HG02885 (cell line): ENCODE results near the gene CLN3.
A peak's percentile ranks its signal among the peaks of the same experiment; 100 is the strongest.
"Not testable (repeated sequence)": the region's sequence is repeated elsewhere in the genome, so short reads cannot be mapped to it uniquely, and the experiment has no call there.

Experiments
- ATAC-seq: cut with Tn5 transposase; IDR thresholded peaks from one replicate; pipeline ENCODE4 v1.9.1; 2021; ENCODE audit warnings: mild to moderate bottlenecking; ENCODE audit not compliant: unreplicated experiment, poor library complexity

CLN3 gene

DNA sequence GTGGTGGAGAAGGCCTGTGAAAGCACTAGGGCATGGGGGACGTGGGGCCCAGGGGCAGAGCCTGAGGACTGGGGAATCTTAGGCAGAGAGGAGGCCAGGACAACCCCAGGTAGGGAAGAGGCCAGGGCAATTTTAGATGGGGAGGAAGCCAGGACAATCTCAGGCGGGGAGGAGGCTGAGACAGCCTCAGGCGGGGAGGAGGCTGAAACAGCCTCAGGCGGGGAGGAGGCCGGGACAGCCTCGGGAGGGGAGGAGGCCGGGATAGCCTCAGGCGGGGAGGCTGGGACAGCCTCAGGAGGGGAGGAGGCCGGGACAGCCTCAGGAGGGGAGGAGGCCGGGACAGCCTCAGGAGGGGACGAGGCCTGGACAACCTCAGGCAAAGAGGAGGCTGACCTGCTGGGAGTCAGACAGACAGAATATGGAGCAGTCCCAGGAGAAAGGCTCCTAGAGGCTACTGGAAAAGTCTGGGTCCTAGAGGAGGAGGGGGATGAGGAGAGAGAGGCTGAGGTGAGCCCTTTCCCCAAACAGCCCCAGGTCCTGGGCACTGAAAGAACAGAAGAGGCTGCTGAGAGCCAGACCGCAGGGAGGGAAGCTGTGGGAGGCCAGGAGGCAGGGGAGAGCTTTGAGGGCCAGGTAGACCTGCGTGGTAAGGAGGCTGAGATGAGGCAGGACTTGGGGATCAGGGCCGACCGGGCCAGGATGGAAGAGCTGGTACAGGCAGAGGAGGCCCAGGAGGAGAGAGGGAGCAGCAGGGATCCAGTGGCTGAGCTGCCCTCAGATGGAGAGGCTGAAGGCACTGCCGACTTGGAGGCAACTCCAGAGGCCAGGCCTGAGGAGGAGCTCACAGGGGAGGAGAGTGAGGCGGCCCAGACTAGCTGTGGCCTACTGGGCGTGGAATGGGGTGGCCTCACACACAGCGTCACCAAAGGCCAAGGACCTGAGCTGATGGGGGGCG is 4.2 kb upstream of the CLN3 start:
- no peak for ATAC-seq

DNA sequence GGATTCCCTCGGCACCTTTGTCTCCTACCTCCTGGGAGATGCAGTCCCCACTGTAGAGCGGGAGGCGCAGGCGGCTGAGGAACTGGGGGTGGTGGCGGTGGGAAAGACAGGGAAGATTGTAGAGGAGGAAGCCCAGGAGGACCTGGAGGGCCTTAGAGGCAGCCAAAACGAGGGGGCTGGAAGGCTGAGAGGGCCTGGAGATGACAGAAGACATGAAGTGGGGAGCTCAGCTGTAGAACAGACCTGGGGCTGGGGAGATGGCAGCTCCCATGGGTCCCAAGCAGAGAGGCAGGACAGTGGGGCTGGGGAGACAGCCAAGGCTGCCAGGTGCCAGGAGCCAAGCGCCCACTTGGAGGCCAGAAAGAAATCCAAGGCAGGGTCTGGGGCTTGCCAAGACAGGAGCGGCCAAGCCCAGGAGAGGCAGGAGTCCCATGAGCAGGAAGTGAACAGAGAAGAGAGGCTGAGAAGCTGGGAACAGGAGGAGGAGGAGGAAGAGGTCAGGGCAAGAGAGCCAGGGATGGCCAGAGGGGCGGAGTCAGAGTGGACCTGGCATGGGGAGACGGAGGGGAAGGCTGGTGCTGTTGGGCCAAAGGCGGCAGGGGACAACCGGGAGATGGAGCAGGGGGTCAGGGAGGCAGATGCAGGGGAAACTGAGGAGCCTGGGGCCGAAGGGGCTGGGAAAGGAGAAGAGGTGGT is 3.4 kb upstream of the CLN3 start:
- ATAC-seq: no peak

DNA sequence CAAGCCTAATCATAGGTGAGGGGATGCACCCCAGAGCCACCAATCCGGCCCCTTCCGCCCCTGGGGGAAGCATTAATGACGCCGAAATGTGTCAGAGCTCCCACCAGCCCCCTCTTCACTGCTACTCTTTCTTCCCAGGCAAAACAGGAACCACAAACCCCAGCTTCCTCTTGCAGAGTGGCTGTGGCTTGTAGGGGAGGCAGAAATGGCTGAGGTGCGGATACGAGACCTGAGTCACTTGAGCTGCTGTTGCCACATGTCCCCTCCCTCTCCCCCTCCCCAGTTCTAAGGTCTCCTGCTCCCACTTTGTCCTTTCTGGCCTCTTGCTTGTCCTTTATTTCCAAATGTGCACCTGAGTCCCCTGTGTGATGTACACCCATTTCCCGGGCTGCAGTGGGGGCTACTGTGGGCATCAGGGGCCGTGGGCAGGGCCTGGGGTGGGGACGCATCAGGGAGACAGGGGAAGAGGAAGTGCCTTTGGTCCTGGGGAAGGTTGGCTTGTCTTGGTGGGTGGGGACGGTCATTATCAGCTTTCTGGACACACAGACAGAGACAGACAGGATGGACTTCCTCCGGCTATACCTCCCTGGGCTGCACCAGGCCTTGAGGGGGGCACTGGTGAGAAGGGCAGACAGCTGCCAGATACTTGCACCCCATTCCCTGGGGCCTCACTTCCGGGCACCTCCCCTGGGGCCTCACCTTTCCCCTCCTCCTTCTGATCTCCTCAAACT is 2.4 kb upstream of the CLN3 start, which contains the start of gene APOBR:
APOBR (plus strand) TSS at position 523 of the 731 bp plus-strand sequence; CDS start at position 562, 39 bp downstream.
- peak; percentile 37 for ATAC-seq

DNA sequence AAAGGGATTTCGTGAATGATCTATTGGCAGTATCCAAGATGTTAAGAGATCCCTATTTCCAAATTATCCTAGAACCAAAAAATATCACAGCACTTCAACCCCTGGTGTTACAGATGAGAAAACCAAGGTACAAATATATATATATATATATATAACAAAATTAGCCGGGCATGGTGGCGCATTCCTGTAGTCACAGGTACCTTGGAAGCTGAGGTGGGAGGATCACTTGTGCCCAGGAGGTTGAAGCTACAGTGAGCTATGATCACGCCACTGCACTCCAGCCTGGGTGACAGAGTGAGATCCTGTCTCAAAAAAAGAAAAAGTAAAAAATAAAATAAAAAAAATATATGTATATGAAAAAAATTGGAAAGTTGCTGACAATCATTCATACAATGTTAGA is 637 bp upstream of the CLN3 start:
- no peak for ATAC-seq

DNA sequence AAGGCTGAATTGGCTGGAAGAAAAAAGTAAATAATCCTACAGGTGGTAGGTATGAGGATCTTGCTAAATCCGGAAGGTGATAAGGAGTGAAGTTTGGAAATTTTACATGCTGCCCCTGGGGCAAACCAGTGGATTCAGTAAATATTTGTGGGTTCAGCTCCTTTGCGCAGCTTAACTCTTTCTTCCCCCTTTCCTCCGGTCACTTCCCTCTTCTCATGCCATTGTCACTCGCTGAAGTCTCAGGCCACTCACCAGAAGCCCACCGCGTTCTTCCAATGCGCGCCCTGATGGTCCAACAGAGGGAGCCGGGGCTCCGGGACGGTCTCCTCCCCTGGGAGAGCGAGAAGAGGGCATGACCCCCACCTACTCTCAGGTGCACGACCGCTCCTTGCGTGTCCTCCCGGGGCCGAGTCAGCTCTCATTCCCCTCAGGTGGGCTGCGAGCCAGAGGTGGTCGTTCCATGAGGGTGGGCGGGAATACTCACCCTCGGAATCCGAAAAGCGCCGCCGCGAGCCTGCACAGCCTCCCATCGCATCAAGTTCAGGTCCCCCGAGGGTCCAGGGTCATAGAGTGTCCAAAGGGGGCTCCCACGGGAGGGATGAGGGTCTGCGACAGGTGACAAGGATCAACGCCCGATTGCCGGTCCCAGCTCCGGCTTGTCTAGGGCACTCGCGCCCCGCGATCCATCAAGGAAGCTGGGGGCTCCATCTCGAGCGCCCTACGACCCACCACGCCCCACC is 474 bp downstream of the CLN3 start:
- ATAC-seq: no peak

DNA sequence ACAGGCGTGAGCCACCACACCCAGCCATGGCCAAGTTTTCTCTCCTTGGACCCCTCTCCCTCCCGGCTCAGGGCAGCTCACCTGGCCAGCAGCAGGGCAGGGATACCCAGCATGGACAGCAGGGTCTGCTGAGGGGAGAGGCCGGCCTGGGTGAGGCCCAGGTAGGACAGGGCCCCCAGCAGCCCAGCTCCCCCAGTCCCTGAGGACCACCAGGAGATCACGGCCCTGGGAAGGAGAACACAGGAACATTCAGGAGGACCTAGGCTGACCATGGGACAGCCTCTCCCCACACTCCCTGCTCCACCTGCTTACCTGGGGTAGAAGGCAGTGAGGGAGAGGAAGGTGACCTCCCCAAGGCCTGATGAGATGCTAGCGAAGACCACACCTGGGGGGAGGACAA is 5.6 kb downstream of the CLN3 start:
- no peak for ATAC-seq

DNA sequence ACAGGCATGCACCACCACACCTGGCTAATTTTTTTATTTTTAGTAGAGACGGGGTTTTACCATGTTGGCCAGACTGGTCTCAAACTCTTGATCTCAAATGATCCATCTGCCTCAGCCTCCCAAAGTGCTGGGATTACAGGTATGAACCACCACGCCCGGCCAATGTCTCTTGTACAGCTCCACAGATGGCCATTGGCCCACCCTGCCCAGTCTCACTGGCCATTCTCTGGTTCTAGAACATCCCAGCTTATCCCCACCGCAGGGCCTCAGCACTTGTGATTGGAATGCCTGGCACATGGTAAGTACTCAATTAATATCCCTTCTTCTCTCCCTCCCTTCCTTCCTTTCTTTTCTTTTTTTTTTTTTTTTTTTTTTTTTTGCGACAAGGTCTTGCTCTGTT is 8.5 kb downstream of the CLN3 start:
- ATAC-seq: not testable (repeated sequence)

DNA sequence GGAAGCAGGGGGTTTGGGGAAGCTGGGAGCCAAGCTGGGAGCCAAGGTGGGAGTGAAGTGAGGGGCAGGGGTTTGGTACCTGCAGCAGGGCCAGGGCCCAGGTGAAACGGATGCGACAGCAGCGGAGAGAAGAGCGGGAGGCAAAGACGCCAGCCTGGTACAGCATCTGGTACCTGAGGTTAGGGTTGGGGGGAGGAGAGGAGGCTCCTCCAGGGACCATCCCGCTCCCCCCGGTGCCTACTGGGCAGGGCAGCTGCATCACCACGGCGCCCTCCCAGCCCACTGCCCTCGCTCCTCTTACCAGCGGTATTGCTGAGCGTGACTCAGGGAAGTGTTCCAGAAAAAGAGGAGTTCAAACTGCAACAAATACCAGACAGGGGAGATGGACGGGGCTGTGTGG is 9.8 kb downstream of the CLN3 start:
- ATAC-seq: no peak

DNA sequence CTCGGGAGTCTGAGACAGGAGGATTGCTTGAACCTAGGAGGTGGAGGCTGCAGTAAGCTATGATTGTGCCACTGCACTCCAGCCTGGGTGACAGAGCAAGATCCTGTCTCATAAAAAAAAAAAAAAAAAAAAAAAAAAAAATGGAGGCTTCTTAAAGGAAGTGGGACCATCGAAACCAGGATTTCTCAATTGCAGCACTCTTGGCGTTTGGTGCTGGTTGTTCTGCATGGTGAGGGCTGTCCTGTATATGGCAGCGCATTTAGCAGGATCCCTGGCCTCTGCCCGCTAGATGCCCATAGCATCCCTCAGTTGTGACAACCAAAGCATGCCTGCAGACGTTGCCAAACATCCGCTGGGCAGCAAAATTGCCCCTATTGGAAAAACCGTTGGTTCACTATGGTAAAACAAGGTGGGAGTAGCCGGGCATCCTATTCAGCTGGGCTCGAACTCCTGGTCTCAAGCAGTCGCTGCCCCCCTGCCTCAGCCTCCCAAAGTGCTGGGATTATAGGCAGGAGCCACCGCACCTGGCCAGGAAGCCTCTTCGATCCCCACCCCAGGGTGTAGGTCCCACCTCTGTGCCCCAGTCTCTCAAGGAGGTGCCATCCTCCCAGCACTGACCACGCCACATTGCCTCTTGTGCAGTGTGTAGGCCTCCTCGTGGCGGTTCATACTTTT is 13.2 kb downstream of the CLN3 start:
- ATAC-seq: no peak

DNA sequence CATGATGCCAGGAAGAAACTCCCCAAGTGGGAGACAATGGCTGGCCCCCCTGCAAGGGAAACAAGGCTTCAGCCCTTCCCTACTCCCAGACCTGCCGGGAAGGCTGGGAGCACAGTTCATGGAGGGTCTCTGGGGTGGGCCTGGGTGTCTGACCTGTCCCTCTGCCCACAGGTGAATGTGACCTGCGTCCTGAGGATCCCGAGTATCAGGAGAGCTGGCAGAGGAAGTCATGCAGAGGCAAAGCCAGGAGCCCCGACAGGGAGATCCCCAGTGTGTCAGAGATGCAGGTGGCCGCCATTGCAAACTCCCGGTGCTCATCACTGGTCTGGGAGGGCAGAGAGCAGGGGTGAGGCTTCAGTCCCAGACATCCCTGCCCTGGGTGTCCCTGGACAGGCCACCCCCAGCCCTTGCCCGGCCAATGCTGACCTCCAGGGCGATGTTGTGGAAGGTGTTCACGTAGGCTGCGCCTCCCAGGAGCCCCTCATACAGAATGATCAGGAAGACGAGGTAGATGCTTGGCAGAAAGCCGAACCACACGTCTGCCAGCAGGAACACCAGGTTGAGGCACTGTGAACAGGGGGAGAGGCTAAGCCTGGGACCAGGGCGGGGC is 14.5 kb downstream of the CLN3 start:
- ATAC-seq: no peak

DNA sequence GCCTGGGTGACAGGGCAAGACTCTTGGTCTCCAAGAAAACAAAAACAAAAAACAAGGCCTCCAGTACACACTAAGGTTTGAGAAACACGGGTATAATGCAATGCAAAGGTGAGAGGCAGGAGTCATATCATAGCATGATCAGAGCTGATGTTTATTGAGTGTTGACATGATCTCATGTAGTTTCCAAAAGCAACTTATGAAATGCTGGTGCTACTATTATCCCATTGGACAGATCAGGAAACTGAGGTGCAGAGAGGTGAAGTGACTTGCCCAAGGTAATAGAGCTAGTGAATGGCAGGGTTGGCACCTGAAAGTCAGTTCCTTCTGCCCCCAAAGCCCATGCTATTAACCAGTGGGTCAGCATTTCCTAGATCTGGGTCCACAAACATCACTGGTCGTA is 16.7 kb downstream of the CLN3 start:
- ATAC-seq: no peak

DNA sequence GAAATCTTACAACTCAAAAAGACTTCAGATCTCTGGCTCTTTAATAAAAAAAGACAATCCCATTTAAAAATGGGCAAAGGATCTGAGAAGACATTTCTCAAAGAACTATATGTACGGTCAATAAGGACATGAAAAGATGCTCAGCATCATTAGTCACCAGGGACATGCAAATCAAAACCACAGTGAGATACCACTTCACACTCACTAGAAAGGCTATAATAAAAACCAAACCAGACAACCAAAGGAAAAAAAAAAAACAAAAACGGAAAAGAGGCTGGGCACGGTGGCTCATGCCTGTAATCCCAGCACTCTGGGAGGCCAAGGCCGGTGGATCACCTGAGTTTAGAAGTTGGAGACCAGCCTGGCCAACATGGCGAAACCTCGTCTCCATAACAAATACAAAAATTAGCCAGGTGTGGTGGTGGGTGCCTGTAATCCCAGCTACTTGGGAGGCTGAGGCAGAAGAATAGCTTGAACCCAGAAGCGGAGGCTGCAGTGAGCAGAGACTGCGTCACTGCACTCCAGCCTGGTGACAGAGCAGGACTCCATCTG is 18.1 kb downstream of the CLN3 start:
- ATAC-seq: no peak

DNA sequence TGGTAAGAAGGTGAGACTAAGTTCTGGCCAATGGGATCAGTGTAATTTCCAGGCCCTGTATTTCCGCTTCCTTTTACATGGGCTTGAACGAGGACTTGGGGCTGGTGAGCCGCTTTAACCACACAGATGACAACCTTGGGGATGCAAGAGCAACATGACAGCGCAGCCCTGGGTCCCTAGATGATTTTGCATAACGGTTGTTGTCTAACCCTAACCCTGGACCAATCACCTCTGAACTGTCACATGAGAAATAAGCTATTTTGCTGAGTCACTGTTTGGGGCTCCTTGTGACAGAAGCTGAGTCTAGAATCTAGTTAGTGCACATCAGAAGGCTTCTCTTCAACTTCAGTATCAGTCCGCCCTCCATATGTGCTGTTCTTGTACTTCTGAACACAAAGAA is 44.8 kb downstream of the CLN3 start:
- not testable (repeated sequence) for ATAC-seq

DNA sequence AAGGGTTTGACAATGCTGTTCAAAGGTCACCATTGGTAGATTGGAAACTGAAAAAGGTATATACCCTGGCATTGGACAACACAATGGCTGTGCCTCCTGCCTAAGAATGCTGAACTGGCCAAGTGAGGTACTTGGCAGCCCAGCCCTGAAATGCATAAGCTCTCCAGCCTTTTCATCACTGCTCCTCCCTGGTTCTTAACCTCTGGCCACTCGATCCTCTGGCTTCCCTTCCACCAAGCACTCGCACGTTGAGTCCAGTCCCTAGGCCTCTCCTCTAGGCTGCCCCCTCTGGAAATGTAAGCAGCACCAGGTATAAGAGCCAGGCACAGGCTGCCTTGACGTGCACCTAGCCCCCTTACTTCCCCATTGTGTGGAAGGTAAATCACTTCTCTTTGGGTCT is 45.5 kb downstream of the CLN3 start:
- ATAC-seq: not testable (repeated sequence)

DNA sequence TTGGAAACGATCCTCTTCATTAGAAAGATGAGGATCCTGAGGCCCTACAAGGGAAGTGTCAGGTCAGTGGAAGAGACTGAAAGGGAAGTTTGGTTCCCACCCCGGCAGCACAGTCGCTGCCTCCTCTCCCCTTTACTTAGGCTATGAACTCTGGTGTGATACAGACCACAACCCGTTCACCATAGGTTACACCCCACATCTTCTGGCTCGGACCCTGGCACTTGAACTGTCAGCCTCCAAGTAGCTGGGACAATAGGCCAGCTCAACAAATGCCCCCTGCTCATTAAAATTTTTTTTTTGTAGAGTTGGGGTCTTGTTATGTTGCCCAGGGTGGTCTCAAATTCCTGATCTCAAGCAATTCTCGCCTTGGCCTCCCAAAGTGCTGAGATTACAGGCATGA is 47.9 kb downstream of the CLN3 start:
- ATAC-seq: not testable (repeated sequence)

DNA sequence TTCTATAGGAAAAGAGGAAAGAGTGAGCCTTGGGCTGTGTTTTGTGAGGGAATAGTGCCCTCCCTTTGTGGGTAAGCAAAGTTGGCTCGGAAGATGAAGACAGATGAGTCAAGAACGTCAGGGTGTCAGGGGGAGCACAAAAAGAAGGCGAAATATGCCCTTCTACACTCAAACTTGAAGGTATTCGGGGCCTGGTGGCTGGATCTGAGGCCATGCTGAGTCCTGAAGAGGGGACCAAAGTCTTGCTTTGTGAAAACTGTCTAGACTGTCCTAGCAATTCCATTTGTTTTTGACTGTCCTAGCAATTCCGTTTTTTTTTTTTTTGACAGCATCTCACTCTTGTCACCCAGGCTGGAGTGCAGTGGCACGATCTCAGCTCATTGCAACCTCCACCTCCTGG is 53.0 kb downstream of the CLN3 start:
- ATAC-seq: not testable (repeated sequence)

DNA sequence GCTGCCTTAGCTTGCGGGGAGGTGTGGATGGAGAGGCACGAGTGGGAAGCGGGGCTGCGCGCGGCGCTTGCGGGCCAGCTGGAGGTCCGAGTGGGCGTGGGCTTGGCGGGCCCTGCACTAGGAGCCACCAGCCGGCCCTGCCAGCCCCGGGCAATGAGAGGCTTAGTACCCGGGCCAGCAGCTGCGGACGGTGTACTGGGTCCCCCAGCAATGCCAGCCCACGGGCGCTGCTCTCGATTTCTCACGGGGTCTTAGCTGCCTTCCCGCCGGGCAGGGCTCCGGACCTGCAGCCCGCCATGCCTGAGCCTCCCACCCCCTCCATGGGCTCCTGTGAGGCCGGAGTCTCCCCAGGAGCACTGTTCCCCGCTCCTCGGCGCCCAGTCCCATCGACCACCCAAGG is 56.5 kb downstream of the CLN3 start:
- ATAC-seq: not testable (repeated sequence)
